Activated CD8-positive, alpha-beta memory T cell treated with anti-CD3 and anti-CD28 coated beads, Interleukin-2, amount 50 U/mL, for 1 hour (primary cell): ENCODE results near the gene FREM3.
"Not testable (repeated sequence)": the region's sequence is repeated elsewhere in the genome, so short reads cannot be mapped to it uniquely, and the experiment has no call there.

Source experiments
- DNase-seq: peaks from one replicate; pipeline ENCODE4 v3.0.0-alpha.2; 2020; ENCODE audit errors: extremely low read depth

FREM3 gene

DNA sequence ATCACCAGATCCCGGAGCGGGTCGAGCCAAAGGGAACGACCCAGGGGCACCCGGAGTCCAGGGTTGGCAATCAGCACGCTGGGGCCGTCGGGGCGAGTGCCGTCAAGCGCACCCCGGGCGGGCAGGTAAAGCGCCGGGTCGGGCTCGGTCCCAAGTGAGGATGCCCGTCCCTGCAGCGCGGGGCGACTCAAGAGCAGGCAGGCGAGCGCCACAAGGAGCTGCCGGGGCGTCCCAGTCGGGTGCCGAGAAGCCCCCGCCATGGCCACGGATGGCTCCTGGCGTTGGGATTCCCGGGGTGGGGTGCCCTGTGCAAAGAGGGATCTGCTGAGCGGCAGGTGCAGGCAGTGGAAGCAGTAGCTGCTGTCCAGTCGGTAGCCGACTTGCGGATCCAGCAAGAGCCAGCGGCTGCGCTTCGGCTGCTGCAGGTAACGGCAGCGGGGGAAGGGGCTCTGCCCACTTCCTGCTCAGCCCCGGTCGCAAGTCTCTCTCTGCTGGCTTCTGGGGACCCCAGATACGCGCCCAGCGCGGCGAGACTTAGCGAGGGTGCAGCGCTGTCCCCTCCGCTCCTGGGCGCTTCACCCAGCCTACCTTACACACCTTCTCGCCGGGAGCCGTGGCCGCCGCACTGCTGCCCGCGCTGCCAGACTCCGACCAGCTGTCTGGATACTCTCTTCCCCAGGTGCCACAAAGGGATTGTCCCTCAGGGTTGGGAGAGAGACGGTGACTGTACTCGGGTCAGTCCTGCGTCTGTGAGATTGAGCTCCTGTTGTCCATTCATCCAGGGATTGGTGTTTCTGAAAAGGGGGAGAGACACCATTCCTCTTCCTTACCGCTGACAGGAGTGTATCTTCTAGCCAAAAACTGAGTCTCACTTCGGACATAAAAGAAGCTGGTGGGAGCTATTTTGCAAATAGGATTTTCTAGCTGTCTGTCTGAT lies at the start of gene FREM3:
FREM3 (minus strand) TSS at position 260 of the 937 bp plus-strand sequence; CDS start at position 260, 0 bp downstream.
- no peak for DNase-seq

DNA sequence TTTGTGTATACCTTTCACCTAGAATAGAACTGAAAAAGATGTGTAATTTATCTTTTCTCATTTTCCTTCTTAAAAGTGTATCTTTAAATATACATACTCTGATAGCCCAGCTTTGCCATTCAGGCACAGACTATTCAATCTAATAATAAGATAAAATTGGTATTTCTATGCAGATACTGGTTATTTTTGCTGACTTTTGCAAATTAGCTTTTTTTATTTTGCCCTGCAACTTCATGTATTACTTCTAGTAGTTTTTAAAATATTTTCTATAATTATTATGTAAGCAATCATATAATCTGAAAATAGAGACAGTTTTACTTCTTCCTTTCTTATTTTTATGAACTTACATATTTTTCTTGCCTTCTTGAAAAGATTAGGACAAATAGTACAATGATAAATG lies 45.4 kb upstream of the FREM3 start:
- DNase-seq, result no peak

DNA sequence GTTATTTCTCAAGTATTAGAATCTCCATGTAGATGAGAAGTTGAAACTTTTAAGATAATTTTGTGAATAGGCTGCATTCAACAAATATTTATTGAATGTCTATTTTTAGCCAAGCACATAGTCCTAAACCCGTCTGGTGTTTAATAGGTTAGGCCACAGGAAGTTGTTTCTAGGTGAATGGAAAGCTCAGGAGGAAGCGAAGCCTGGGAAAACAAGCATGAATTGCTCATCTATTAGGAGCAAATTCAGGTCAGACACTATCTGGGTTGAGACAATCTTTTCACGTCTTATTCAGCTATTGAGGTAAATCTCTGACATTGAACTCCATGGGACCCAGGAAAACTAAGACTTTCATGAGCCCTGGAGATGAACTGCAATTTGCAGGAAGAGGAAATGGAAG lies 43.1 kb upstream of the FREM3 start:
- DNase-seq, result no peak

DNA sequence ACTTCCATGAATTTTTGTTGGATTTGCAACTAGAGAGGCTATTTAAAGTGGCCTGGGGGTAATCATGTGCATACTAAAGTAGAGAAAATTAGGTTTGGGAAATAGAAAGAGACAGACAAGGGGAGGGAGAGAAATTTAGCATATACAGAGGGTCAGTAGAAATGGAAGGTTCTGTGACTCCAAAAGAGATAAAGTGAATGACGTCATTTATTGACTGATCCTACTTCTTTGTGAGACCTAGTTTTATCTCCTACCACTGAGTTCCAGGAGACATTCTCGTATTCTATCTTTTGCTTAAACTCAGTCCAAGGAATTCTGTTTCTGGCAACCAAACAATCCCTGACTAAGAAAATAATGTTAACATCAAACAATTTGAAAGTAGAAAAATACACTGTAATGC lies 42.4 kb upstream of the FREM3 start:
- DNase-seq, result no peak

DNA sequence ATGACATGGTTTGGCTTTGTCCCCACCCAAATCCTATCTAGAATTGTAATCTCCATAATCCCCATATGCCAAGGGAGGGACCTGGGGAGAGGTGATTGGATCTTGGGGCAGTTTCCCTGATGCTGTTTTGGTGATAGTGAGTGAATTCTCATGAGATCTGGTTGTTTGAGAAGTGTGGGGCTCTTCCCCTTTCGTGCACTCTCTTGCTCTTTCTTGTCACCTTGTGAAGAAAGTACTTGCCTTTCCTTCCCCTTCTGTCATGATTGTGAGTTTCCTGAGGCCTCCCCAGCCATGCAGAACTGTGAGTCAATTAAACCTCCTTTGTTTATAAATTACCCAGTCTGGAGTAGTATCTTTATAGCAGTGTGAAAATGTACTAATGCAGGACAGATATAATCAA lies 36.4 kb upstream of the FREM3 start:
- DNase-seq, result no peak

DNA sequence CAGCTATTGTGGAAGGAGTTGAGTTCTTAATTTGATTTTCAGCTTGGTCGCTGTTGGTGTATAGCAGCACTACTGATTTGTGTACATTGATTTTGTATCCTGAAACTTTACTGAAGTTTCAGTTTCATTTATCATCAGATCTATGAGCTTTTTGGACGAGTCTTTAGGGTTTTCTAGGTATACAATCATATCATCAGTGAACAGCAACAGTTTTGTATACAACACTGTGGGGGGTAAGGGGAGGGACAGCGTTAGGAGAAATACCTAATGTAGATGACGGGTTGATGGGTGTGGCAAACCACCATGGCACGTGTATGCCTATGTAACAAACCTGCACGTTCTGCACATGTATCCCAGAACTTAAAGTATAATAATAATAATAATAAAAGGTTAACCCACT lies 35.6 kb upstream of the FREM3 start:
- DNase-seq, result not testable (repeated sequence)

DNA sequence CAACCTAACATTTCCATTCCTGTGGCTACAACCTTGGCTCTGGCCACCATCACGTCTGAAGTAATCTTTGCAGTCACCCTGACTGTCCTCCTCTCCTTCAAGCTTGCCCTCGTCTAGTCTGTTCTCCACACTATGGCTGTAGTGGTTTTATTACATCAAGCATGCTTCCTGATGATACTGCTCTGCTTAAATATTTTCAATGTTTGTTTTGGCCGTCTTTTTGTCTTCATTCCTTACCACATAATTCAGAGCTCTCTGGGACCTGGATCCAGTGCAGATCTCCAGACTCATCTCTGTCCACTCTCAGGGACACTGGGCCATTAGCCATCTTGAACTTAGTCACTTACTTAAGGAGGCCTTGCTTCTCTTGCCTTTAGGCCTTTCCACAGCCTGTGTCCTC lies 27.7 kb upstream of the FREM3 start:
- DNase-seq, result no peak

DNA sequence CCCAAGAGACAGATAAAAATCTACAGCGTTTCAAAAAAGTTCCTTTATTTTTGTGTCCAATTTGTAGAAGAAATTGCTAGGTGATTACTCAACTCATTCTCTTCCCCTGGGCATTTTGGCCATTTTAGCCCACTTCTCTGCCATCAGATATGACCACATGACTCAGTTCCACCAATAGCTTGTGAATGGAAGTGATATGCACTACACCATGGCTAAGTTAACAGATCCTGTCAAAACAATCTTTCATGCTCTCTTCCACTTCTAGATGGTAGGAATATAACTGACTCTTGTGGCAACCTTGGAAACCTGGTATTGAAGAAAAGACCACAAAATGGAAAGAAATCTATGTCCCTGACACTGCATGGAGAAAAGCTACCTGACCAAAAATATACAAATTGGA lies 26.2 kb upstream of the FREM3 start:
- no peak for DNase-seq

DNA sequence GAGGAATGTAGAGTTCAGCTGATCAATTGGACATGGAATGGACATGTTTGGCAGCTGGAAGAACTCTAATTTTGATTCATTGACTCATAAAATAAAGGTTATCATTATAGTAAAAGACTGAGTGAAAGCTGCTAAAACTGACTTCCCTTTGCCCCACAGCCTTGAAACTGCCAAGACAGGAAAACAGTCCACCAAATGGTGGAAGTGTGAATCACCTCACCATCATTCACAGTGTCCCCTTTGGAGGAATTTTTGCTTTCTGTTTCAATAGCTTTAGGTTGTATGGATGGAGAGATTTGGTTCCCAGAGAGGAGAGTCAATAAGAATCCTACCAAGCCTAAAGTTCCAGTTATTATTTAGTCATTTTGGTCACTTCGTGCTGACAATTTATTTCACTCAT lies 20.8 kb upstream of the FREM3 start:
- no peak for DNase-seq

DNA sequence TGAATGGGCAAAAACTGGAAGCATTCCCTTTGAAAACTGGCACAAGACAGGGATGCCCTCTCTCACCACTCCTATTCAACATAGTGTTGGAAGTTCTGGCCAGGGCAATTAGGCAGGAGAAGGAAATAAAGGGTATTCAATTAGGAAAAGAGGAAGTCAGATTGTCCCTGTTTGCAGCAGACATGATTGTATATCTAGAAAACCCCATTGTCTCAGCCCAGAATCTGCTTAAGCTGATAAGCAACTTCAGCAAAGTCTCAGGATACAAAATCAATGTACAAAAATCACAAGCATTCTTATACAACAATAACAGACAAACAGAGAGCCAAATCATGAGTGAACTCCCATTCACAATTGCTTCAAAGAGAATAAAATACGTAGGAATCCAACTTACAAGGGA lies 18.3 kb upstream of the FREM3 start:
- not testable (repeated sequence) for DNase-seq

DNA sequence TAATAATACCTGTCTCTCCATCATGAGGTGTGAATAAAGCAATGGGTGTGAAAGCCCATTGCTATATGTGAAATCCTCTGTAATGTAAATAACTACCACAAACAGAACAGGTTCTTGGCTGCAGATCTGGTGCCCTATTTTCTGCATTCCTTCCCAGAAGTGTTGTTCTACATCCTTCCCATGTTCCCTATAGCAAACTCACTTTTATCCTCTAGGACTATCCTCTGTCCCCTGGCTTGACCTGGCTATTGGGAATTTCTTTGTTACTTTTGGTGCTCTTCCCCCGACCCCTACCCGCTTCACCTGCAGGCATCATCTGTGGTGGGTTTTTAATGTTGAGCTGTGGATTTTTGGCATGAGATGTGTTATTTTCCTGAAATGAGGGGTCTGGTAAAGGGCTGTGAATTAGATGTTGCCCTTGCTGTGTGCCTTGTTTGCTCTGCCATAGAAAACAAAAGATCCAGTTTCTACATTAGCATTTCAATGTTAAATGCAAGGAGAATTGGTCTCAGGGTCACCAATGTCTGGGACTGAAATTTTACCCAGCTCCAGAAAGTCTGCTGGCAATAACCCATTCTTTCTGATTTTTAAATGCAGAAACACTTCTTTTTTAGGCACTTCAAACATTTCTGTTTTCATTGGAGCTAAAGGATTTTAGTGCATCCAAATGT lies 13.6 kb upstream of the FREM3 start:
- DNase-seq, result no peak

DNA sequence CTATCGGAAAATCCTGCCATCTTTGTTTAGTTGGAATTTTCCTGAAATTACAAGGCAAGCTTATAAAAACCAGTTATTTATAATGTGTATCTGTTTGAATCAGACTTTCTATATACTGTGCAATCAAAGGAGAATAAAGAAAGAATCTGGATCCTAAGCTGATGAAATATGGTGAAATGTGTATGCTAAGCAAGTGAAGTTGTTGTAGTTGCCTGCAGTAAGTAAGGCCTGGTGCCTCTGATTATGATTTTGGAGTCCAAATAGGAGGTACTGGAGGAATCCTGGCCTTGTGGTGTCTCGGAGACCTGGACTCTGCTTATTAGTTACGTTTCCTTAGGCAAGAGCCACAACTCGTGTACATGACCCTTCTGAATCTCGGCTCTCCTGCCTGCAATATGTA lies 13.1 kb upstream of the FREM3 start:
- DNase-seq, result no peak

DNA sequence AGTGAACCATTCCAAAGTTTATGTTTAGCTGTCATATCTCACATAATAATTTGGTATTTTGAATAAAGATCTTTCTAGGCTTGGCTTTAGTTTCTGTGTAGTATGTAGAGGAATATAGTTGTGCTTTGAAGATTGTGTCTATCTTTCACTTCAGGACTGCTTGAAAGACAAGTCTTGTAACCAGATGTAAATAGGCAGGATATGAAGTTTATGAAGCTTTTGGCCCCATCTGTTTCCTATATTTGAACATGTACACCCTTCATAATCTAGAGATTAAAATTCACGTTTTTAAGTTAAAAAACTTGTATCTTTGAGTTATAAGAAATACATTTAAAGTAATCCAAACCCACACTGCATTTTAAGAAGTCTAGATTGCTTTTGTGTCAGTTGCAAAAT lies 11.7 kb upstream of the FREM3 start:
- no peak for DNase-seq

DNA sequence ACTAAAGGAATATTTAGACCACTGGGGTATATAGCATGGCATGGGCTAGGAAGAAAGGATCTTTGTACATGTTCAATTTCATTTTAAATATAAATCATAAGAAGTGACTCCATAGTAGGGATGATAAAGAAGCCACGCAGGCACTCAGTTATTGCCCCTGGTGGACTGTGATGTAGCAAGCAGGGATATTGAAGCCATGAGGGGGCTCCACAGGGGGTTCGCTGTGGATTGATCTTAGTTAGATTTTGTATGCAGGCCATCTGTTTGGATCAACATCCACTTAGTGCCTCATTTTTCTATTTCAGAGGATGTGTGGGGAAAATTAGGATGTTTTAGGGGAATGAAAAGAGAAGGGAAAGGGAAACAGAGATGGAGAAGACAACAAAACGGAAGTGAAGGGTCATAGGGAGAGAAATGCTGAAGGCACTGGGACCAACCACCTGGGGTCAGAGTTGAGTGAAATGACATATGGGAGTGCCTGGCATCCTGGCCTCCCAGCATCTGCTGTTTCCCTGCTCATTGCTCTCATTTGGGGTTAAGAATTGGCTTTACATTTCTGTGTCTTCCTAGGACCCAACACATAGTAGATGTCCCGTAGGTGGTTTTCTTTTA lies 11.2 kb upstream of the FREM3 start:
- no peak for DNase-seq

DNA sequence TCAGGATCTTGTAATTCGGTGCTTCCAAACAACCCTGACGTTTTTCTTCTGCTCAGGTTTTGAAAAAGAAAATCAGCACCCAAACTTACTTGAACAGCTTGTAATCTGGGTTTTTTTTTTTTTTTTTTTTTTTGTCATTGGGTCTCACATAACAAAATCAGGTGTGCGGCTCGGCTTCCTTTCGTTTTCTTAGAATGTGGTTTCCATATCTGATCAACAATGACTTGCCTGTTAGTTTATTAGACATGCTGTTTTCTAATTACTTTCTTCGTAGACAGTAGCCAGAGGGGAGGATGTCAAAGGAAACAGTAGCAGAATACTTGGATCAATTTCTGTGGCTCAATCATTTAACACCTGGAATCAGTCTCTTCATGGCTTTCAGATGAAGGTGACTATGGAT lies 890 bp upstream of the FREM3 start:
- DNase-seq, result no peak

DNA sequence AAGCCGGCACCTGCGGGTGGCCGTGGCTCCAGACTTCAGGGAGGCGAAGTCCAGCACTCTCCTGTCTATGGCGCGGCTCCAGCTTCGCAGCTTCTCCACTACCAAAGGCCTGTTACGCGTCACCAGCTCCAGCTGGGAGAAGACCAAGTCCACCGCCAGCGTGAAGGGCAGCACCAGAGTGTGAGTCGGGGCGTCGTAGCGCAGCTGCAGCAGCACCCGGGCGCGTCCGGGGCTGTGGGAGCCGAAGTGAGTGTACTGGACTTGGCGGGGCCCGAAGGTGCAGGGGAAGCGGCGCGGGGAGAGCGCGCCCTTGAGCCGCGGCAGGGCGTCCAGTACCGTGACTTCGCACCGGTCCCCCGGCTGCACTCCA lies 444 bp downstream of the FREM3 start:
- DNase-seq, result no peak

DNA sequence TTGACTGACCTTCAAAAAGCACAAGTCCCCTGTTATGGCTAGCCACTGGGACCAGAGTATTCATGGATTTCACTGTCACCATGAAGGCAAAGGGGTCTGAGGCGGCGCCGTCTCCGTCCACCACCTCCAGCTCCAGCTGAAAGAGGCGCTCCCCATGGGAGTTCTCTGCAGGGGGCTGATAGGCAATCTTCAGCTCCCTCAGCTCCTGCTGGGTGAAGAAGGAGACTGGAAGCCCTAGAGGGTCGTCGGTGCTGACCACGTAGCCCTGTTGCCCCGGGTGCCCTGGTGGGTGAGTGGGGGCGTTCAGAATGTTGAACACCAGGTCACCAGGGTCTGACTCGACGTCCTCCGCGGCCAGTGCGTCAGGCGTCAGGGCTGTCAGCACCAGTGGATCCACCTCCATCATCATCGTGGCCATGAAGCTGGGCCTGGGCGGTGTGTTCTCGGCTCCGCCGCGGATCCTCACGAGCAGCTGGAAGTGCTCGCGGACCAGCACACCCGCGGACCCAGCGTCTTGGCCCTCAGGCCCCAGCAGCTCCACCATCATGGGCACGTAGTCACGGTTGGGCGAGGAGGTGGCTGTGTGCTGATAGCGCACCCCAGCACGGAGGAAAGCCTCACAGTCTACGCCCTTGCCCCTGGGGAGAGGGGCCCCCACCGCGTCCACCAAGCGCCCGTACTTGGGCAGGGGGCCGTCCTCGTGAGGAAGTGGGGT lies 987 bp downstream of the FREM3 start:
- DNase-seq, result no peak

DNA sequence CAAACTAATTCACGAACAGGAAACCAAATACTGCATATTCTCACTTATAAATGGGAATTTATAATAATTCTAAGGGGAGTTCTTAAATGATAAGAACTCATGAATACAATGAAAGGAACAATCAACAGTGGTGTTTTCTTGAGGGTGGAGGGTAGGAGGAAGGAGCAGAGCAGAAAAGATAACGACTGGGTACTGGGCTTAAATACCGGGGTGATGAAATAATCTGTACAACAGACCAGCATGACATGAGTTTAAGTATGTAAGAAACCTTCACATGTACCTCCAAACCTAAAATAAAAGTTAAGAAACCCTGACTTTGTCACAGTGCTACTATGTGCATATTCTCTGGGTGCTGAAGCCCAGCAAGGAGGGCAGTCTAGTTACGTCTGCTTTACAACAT lies 6.6 kb downstream of the FREM3 start:
- DNase-seq, result no peak

DNA sequence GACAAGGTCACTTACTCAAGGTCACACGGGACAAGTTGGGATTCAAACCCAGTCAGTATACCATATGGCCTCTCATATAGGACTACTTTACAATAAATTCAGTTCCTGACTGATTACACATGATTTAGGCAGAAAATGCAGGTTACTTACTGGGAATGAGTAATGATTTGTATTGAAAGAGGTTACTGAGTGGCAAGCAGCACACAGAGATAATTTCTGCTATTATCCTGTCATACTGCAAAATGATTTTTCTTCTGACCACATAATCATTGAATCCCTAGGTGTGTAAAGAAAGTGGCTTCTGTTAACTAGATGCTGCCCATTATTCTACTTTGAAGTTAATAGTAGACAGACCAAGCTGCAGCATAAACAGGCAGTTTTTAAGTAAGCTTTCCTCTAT lies 8.2 kb downstream of the FREM3 start:
- DNase-seq, result no peak

DNA sequence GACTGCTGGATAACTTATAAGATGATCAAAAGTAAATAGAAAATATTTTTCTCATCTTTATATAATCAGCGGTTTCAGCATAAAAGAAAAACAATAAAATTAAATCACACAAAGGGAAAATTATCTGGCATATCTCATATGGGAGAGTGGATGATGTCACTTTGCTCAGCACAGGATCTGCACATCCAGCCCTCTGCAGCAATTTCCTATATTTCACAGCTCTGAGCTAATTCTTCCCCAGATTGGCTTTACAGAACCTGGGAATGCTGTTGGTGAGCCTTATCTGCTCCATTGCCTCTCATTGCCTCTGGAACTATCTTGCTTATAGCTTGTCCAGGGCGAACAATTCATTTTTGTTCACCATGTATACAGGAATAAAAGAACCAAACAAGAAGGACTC lies 21.0 kb downstream of the FREM3 start:
- no peak for DNase-seq

DNA sequence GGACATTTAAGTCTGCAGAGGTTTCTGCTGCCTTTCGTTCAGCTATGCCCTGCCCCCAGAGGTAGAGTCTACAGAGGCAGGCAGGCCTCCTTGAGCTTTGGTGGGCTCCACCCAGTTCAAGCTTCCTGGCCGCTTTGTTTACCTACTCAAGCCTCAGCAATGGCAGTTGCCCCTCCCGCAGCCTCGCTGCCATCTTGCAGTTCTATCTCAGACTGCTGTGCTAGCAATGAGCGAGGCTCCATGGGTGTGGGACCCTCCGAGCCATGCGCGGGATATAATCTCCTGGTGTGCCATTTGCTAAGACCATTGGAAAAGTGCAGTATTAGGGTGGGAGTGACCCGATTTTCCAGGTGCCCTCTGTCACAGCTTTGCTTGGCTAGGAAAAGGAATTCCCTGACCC lies 26.8 kb downstream of the FREM3 start:
- DNase-seq, result not testable (repeated sequence)

DNA sequence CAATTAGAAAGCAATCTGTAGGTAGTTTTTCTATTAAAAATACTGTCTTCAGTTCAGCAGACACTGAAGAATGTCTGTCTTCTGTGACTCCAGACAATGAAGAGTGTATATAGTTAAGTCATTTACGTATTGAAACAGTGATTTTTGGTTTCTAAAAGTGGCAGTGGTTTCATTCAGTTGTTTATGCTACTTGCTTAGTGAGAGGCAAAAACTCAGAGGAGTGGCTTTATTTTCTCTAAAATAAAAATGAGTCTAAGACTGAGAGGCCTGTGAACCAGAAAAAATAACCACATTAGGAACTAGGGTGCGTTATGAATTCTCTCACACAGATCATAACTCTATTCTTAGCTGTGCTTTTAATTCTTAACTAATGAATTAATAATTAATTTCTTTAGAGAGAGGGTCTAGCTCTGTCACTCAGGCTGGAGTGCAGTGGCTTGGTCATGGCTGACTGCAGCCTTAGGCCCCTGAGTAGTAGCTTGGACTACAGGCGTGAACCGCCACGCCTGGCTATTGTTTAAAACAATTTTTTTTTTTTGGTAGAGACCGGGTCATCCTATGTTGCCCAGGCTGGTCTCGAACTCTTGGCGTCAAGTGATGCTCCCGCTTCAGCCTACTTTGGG lies 31.4 kb downstream of the FREM3 start:
- no peak for DNase-seq
